ENCODE measurements around the gene IL10RA. TPM values are rescaled to one million over a fixed set of nuclear protein-coding genes. Genes with fewer than 3 reads are reported as not detected.

IL10RA gene
- total and polyA plus RNA-seq, 2 of the 4 experiments (the other 2 are of a cell fraction): 0.12 TPM; not detected in 1

GRCh38 chr11:118014022-118014421 is 27.8 kb downstream of the IL10RA start:
- no peak overlapping the region for H4K91ac ChIP-seq (ENCODE audit: insufficient read depth, low read depth, low read length)
- WGBS, 2 experiments (ENCODE audit: extremely low coverage in 2 of 2, insufficient read length in 1 of 2): 90% methylated on average over 2 of the region's 3 CpGs; no CpG with 5 or more reads in 1 of the 2 experiments
- no peak overlapping the region for H2BK15ac ChIP-seq (ENCODE audit: low read depth, low read length)
- no peak overlapping the region for H3K56ac ChIP-seq (ENCODE audit: extremely low read depth, insufficient read depth, low read length)
- H3K79me1 ChIP-seq (ENCODE audit: low read depth in 1 of 2, low read length in 2 of 2): no peaks in the 10 kb centered on the region
- DNase-seq (no peak), ATAC-seq (ENCODE audit: low read depth) (no peak)
- no peak overlapping the region for H2AFZ ChIP-seq (replicated peaks; ENCODE audit: low read length, poor library complexity)
- H3K18ac ChIP-seq (ENCODE audit: low read depth, low read length): no peak overlapping the region
- H3K27me3 ChIP-seq (ENCODE audit: control insufficient read depth, insufficient read depth, low read length): no peaks in the 10 kb centered on the region
- BruUV-seq (replicated peaks): no TSS peak
- H3K9me3 ChIP-seq (ENCODE audit: control insufficient read depth, insufficient read depth, low read length): no peaks in the 10 kb centered on the region
- no peak overlapping the region for H3K14ac ChIP-seq (replicated peaks; ENCODE audit: low read depth, low read length)
- dilution Hi-C loops (cut with HindIII; ENCODE audit: low sequenced_read_pairs, unreplicated experiment) (no loop called here), intact Hi-C loops (cut with micrococcal nuclease) (no loop called here), in situ Hi-C loops (cut with MboI; ENCODE audit: low sequenced_read_pairs) (no loop called here)
- no peak overlapping the region for H3K4me2 ChIP-seq (ENCODE audit: low read depth, low read length)
- no peak overlapping the region for H3K27ac ChIP-seq (ENCODE audit: insufficient read depth, low read length)
- no peaks in the 10 kb centered on the region for H3K4me1 ChIP-seq (ENCODE audit: control insufficient read depth, insufficient read depth, low read length)
- no peaks in the 10 kb centered on the region for H3K9me1 ChIP-seq (ENCODE audit: insufficient read depth, low read length)
- H2AK9ac ChIP-seq (replicated peaks; ENCODE audit: low read depth, low read length, poor library complexity): no peak overlapping the region
- no peak overlapping the region for H2BK120ac ChIP-seq (ENCODE audit: low read depth, low read length)
- POLR2A ChIA-PET (ENCODE audit: unreplicated experiment): no interaction called here
- no peak overlapping the region for H3K9ac ChIP-seq (ENCODE audit: low read depth, low read length)
- H2BK5ac ChIP-seq (ENCODE audit: low read depth, low read length, poor library complexity, severe bottlenecking): no peak overlapping the region
- TF ChIP-seq NFE2L2 (IDR thresholded peaks at IDR 0.05; ENCODE audit: low read depth, low read length): no peak
- TF ChIP-seq BHLHE40 (IDR thresholded peaks at IDR 0.05; ENCODE audit: low read depth, low read length): no peak
- TF ChIP-seq CHD1 (IDR thresholded peaks at IDR 0.05; ENCODE audit: low read depth, low read length): no peak
- TF ChIP-seq FOS (IDR thresholded peaks at IDR 0.05; ENCODE audit: low read depth, low read length): no peak
- TF ChIP-seq CEBPB (IDR thresholded peaks at IDR 0.05; ENCODE audit: low read depth, low read length): no peak
- no peak for TF ChIP-seq MAZ (IDR thresholded peaks at IDR 0.05; ENCODE audit: borderline replicate concordance, low read depth, low read length)
- TF ChIP-seq RFX5 (IDR thresholded peaks at IDR 0.05; ENCODE audit: low read depth, low read length): no peak
- TF ChIP-seq RAD21 (IDR thresholded peaks at IDR 0.05; ENCODE audit: low read length): no peak
- no peak for TF ChIP-seq CTCF (conservative IDR thresholded peaks at IDR 0.05; ENCODE audit: low read depth, low read length)
- TF ChIP-seq ELK1 (IDR thresholded peaks at IDR 0.05; ENCODE audit: borderline replicate concordance, low read depth, low read length): no peak
- no peak for TF ChIP-seq RCOR1 (IDR thresholded peaks at IDR 0.05; ENCODE audit: insufficient replicate concordance, low read length)
- no peak for TF ChIP-seq SMC3 (IDR thresholded peaks at IDR 0.05; ENCODE audit: low read depth, low read length)
- no peak for TF ChIP-seq MAFK (IDR thresholded peaks at IDR 0.05; ENCODE audit: low read depth, low read length)
- no peak for TF ChIP-seq MXI1 (IDR thresholded peaks at IDR 0.05; ENCODE audit: borderline replicate concordance, low read depth, low read length)
- TF ChIP-seq USF2 (IDR thresholded peaks at IDR 0.05; ENCODE audit: low read depth, low read length): no peak
- TF ChIP-seq POLR2A (IDR thresholded peaks at IDR 0.05; ENCODE audit: low read depth, low read length): no peak
- no peaks in the 10 kb centered on the region for H4K20me1 ChIP-seq (ENCODE audit: insufficient read depth, low read length)
- no peaks in the 10 kb centered on the region for H3K36me3 ChIP-seq (ENCODE audit: control insufficient read depth, insufficient read depth, low read length)
- CTCF ChIA-PET: no interaction called here
- no peak overlapping the region for H3K23ac ChIP-seq (ENCODE audit: low read depth, low read length)
- H3K4ac ChIP-seq (ENCODE audit: low read depth, low read length): no peak overlapping the region
- no peak overlapping the region for H4K5ac ChIP-seq (ENCODE audit: low read depth, low read length)
- no peak overlapping the region for H2AK5ac ChIP-seq (ENCODE audit: low read depth, low read length)
- H4K8ac ChIP-seq (ENCODE audit: low read depth in 2 of 2, low read length in 2 of 2): no peak overlapping the region
- no peak overlapping the region for H2BK20ac ChIP-seq (ENCODE audit: low read depth, low read length)
- no peak overlapping the region for H3K4me3 ChIP-seq (ENCODE audit: insufficient read depth, low read depth, low read length)
